NCI-H1694 treated with DMSO at 0.1 percent for 48 hours (cell line): Measurements from ENCODE around the gene FGFBP1.
"Not testable (repeated sequence)": the region's sequence is repeated elsewhere in the genome, so short reads cannot be mapped to it uniquely, and the experiment has no call there.

ENCODE experiments used
- DNase-seq: peaks from one replicate; lab custom pipeline; 2025; lab: John Stamatoyannopoulos, UW

The FGFBP1 gene

DNA sequence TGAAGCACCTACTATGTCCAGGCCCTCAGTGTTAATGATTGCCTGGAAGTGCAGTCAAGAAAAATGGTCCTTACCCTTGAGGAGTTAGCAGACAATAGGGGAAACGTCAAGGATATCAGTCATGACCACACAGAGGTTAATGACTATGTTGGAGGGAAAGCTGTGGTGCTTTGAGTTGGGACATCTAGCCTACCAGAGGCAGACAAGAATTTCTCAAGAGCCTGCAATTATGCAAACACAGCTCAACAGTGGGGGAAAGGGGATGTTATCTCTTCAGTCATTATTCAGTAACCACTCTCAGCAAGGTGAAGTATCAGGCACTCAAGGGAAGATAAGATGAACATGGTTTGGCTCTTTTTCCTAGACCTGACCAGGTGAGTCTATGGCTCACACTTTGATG, 7.0 kb upstream of the FGFBP1 start:
- DNase-seq = no peak

DNA sequence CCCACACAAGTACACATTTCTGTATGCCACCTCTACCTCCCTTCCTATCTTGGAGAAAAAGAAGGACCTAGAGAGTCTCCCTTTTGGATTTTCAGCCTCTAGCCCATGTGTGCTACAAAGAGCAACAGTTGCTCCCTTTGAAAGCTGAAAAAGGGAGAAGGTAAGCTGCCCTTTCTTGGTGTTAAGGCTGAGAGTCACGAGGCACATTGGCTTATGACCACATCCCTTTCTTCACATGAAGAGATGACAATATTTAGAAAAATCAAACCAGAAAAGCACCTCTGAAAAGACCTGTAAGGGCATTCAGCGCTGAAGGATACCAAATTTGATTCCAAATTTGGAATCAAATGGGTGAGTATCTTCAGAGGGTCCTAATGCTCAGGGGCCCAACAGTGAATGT, 6.4 kb upstream of the FGFBP1 start:
- no peak for DNase-seq

DNA sequence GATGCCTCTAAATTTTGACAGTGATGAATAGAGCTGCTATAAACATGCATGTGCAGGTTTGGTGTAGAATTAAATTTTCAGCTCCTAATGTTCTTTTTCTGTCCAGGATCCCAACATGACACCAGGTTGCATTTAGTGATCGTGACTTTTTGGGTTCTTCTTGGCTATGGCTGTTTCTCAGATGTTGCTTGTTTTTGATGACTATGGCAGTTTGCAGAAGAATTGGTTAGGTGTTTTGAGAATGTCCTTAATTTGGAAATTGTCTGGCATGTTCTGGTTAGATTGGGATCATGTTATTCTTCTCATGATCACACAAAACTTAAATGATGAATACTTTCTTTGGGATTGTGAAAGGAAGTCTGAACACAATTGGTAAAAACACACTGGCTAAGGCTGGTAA, 3.7 kb upstream of the FGFBP1 start:
- DNase-seq = no peak

DNA sequence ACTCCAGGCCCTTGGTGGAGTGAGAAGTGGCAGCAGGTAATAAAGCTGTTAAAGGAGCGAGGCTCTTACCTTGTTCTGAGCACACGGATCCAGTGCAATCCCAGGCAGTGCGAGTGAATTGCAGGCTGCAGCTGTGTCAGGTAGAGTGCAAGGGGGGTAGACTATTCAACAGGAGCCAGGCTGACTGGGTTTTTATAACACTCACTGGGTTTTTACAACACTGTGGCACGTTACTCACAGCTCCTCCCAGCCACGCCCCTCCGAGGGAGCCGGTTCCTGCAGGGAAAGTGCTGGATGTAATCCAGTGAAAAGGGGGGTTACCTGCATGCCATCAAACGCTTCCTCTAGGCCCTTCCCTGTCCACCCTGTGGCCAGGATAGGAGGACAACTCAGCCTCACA, 358 bp downstream of the FGFBP1 start:
- no peak for DNase-seq

DNA sequence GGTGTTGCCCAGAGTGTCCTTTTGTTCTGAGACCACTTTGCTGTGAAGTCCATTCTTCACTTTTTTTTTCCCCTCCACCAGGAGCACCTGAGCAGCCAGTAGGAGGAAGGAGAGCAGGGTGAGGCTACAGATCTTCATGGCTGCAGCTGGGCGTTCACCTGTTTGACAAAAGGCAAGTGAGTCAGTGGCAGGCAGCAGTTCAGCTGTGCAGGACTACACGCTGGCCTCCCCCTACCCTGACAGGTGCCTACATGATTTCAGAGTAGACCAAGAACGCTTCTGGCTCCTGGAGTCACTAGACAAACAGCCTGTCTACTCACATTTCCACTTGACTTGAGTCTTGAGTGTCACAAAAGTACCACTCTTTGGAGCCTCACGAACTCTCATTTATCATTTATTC, 2.0 kb downstream of the FGFBP1 start:
- no peak for DNase-seq

DNA sequence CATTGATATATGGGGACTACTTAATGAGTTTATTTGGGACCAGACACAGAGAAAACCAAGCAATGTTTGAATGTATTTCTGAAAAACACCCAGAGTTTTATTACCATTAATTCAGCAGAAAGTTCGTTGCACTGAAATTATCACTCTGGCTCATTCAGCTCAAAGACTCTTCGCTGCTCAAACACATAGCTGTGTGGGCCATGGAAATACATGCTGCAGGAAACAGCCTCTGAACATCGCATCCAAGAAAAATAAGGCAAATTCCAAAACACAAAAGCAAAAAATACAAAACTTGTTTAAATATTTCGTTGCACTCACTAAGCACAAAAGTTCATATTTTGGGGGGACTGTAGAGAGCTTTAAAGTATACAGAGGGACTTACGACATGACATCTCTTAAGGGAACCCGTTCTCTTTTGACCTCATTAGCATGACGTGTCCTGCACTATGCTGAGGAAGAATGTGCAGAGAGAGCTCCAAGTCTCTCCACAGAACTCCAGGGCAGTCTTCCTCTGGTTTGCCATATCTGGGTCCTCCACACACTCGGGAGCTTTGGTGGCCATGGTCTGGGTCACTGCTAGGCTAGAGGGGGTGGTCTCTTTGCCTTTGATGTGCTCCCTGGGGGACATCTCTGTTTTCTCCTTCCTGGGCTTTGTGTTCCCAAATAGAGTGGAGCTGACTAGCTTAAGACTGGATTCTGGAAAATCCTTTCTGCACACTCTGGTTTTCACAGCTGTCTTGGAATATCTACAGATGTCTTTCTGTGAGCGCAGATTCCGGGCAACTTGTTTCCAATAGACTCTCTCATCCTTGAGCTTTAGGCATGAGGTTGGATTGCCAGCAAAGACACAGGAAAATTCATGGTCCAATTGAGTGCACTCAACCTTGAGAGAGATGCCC, 2.8 kb downstream of the FGFBP1 start:
- DNase-seq = no peak

DNA sequence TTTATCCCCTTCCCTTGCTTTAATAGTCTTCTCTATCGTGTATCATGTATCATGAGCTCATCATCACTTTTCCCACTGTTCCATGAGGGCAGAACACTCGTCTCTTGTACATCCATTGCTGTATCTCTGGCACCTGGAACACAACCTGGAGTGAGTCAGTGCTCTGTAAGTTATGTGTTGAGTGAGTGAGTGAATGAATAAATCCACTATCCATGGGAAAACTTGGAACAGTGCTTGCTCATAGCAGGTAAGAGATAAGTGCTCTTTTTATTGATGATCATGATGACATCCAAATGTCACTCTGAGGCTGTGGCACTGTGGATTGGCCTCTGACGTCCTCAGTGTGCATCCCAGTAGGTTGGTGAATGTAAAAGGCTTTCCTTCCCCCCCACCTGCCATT, 4.3 kb downstream of the FGFBP1 start:
- no peak for DNase-seq

DNA sequence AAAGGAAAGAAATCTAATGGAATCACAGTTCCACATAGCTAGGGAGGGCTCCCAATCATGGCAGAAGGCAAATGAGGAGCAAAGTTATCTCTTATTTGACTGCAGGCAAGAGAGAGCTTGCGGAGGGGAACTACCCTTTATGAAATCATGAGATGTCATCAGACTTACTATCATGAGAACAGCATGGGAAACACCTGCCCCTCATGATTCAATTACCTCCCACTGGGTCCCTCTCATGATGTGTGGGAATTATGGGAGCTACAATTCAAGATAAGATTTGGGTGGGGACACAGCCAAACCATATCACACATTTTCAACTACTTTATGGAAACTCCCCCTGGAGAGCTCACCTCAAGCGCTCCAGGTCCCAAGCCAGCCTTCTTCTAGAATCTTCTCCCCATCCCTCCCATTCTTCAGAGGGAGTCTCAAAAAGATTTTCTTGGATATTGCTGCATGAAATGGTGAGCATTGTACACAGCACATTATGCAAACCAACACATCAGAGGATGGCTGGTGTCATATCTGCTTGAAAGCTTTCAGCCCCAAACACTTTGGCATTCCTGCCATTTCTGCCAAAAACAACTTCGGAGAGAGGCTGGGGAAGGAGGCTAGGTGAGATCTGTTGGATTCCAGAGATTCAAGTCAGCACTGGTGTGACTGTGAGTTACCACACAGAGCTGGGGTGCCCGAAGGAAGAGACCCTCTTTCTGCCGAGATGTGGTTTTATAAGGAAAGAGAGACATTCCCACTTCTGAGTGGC, 6.9 kb downstream of the FGFBP1 start:
- DNase-seq = no peak

DNA sequence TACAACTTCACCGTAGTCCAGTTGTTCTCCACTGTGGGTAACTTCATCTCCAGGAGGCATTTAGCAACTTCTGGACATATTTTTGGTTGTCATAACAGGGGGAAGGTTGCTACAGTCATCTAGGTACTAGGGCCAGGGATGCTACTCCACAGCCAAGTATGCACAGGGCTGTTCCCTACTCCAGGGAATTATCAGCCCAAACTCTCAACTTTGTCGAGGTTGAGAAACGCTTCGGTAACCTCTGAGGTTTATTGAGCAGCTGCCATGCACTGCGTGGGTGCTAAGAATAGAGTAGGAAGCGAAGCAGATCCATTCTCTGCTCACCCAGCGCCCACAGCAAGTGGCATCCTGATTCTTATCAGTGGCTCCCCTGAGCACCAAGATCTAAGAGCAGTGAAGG, 8.2 kb downstream of the FGFBP1 start:
- DNase-seq = no peak

DNA sequence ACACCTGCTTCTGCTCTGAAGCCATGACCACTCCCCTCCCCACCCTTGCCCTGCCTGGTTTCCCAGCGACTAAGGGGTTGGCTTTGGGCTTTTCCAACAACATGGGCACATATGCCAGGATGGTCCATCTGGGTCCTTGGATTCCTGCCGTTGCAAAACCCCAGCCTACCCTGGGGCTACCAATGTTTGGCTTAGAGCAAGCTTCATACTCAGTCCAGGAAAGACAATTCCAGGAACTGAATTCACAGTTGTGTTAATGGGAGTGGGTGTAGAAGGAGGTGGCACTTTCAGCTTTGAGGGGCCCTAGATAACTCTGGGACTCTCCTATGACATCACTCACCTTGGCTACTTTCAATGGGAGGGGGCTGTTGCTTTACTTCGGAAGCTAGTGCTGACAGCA, 9.0 kb downstream of the FGFBP1 start:
- DNase-seq = no peak

DNA sequence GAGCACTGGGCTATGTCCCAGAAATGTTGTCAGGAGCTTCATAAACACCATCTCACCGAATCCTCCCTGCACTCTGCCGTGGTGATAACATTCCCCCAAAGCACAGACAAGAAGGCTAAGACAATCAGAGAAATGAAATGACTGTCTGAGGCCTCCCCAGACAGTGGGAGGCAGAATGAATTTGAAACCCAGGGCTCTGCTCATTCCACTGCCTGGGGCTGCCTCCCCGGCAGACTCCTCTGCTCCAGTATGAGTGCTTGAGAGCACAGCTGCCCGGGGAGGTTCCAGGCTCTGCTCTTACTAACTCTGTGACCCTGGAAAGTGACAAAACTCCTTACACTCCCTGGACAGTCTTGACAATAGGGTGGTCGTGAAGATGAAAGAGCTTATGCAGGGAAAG, 9.7 kb downstream of the FGFBP1 start:
- DNase-seq = no peak

DNA sequence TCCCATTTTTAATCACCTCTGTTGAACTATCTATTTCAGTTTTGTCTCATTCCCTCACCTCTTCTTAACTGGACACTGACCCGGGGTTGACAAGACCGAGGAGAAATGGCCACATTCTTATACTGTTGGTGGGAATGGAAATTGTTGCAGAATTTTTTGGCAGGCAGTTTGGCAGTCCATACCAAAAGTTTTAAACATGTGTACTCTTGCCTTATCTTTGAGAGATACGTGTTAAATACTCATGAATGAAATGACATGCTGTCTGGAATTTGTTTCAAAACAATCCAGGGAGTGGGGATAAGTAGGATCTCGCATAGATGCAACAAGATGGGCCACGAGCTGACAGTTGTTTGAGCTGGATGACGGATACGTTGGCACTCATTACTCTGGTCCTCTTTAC, 12.1 kb downstream of the FGFBP1 start:
- no peak for DNase-seq

DNA sequence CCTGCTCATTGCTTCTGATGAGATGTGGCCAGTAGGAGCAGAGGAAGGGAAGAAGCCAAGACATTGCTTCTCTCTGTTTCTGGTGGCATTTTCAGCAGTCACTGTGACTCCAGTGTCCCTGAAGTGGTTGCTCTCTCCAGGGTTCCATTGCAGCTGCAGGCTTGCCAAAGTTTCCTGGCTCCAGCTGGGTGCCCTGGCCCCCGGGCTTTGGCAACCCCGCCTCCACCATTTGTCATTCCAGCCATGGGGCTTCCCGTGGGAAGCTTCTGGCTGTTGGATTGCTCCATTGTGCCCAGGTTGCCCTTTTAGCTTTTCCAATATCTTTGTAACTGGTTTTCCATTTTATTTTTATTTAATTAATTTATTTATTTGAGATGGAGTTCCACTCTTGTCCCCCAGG, 12.7 kb downstream of the FGFBP1 start:
- DNase-seq = no peak

DNA sequence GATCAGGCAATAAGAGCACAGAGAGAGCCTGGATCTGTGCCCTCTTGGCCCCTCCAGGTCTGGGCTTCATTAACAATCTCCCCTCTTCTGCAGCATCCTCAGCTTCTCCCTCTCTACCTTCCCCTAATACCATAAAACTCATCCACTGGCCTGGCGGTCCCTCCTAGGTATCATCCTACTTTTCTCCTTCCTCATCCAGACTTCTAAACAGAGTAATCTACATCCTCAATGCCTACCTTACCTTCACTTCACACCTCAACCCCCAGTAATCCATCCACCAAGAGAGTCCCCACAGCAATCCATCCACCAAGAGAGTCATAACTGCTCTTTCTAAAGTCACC, 17.0 kb downstream of the FGFBP1 start:
- DNase-seq = no peak

DNA sequence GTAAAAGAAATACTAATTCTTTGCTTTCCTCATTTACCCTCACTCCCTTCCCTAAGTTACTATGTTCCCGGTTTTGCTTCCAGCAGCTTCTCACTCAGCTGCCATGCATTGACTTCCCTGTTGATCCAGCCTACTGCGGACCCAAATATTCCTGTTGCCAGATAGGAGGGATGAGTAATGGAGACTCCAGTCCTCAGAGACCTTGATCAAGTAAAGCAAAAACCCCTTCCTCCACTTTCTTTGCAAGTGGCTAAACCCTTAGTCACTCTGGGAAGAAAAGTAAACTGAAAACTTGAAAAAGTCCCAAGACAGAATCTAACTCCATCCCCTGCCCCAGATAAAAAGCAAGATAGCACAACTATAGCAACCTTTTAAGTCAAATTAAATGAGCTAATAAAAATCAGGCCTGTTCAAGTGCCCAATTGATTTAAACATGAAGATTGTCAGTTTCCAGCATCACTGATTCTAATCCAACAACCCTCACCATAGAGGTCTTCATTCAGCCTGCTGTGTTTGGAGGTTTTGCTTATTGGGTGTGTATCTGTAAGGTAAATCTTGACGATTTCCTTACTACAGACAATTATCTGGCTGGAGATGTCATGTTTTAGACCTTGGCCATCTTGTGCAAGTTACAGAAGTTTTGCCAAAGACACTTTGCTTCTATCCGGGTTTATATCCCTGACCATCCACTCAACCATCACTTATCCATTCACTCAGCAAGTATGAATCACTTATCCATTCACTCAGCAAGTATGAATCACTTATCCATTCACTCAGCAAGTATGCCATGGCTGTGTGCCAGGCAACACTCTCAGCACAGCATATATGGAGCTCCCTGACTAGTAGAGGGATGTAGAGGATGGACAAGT, 17.6 kb downstream of the FGFBP1 start:
- no peak for DNase-seq

DNA sequence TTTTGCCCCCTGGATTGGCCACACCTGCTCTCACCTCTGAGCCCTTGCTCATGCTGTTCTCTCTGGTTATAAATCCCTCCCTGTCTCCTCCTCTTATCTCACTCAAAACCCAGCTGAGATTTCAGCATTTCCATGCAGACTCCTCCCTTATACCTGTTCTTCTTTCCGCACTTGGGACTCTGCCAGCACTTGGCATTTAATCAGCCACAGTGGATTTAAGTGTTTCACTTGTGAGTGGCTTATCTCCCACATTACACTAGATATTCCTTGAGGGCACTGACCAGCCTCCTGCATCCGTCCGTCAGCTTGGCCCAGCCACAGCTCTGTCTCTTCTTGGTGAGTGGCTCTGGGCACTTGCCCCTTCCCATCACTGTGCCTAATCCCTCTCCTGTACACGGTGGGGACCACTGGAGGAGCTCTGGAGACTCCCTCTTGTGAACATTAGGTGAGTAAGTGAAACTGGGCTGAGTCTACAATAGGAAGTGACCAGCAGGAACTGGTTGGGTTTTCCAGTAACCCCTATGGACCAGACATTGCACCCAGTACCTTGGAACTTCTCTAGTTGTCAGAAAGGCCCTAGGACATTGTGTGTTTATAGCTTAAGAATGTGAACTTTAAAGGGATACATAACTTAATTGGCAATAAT, 19.9 kb downstream of the FGFBP1 start:
- no peak for DNase-seq

DNA sequence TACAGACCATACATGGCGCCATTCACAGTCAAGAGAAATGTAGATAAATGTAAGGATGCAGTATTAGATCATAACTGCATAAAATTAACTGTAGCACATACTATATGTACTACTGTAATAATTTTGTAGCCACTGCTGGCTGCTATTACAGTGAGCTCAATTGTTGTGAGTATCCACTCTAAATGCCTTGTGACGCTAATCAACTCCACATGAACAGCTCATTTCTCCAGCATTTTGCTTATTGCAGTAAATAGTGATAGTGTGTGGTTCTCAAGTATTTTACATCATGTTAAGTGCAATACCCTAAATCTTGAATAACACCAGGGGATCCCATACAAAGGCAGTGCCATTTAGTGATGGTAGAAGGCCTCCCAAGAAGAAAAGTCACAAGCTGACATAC, 21.2 kb downstream of the FGFBP1 start:
- no peak for DNase-seq

DNA sequence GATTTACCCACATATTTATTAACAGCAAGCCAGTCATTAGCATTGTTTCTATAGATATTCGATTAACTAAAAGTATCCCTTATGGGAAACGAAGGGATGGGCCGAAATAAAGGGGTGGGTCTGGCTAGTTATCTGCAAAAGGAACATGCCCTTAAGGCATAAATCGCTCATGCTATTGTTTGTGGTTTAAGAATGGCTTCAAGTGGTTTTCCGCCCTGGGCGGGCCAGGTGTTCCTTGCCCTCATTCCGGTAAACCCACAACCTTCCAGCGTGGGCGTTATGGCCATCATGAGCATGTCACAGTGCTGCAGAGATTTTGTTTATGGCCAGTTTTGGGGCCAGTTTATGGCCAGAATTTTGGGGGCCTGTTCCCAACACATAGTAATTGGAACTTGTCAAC, 22.2 kb downstream of the FGFBP1 start:
- not testable (repeated sequence) for DNase-seq

DNA sequence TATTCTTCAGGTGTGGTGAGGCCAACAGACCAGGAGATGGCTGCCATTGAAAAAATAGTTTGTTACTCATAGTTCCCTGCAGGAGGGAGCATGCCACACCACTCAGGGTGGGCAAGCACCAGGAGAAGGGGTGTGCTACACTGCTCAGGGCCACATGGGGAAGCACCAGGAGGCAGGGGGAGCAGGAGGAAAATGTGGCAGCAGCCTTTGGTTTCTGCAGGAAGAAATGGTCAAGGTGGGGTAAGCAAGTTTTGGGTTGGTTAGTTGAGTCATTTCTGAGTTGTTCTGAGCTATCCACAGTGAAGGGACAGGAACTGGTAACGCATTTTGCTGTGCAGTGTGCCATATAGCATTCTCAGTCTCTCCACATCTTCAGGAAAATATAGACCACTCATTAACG, 23.8 kb downstream of the FGFBP1 start:
- DNase-seq = no peak

DNA sequence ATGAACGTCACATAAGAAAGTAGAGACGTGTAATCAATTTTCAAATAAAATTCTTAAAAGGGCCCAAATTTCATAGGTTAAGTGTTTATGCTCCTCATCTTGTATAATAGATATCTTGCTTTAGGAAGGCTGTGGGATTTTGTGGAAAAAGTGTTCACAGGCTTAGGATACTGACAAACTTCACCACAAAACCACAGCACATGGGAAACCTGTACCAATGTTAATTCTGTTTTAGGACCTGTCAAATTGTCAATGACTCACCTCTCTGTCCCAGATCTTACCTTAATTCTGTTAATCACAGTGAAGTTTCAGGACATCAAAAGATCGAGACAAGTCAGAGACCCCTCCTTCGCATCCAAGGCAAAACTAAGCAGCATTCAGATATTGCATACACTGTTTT, 24.2 kb downstream of the FGFBP1 start:
- no peak for DNase-seq

DNA sequence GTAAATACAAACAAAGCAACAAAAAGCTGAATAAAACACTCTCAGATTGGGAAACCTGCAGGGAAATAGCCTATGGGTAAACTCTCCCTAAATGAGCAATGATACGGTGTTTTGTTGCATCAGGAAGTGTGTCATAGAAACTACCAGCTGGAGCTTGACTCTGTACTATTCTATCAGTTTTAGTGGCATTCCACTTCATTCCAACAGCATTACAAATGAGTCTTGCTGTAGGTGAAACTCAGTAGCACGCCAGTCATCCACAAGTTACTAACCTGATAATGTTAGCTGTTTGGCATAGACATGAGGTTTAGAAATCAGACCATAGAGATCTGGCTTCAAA, 24.9 kb downstream of the FGFBP1 start:
- no peak for DNase-seq

DNA sequence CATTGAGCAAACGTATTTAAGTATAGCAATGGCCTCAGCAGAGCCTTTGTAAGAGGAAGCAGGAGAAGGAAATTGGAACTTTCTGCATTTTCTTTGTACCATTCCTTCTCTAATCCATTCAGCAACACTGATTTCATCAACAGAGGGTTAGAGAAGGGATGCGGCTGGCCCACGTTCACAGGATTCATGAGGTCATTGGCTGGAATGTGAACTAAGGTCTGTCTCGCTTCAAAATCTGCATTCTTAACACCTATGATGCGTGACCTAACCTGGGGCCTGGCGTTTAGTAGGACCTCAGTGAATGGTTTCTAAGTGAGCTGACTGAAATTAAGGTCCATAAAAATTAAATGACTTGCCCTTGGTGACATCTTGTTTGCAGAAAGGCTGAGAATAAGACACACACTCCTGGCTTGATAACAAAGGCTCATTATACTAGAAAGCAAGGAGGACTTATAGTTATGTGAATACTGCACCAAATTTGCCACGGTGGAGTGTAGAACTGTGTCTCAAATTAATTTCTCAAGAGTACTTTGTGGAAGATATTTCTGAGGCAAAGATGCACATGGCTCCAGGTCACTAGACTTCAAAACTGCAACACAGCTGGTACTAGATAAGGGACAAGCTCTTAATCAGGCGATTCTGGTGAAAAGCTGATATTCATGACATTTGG, 25.4 kb downstream of the FGFBP1 start:
- no peak for DNase-seq
